RWPE2 (cell line): ENCODE measurements around the gene ALK.

ENCODE experiments used
- ATAC-seq: fragments of 200-7000 bp; cut with Tn5 transposase; 3 replicates; pipeline ENCODE4 v1.9.1; 2021; ENCODE audit warnings: low read depth
- DNase-seq: peaks from one replicate; pipeline ENCODE4 v3.0.0-alpha.2; 2020; ENCODE audit warnings: low spot score
- H3K27ac ChIP-seq: fragments of 450-650 bp; 2 replicates; pipeline ENCODE4 v1.5.1; 2017; ENCODE audit warnings: mild to moderate bottlenecking; ENCODE audit not compliant: poor library complexity, severe bottlenecking
- H3K27me3 ChIP-seq: fragments of 250-450 bp; sonication (Bioruptor Pico); 2 replicates; pipeline ENCODE4 v1.5.1; 2021; ENCODE audit warnings: mild to moderate bottlenecking, moderate library complexity; ENCODE audit not compliant: insufficient read depth, poor library complexity, severe bottlenecking
- H3K36me3 ChIP-seq: fragments of 250-450 bp; sonication (Bioruptor Pico); 2 replicates; pipeline ENCODE4 v1.5.1; 2020; ENCODE audit warnings: low read depth, mild to moderate bottlenecking, moderate library complexity
- H3K4me1 ChIP-seq: fragments of 250-450 bp; sonication (Bioruptor Pico); 2 replicates; pipeline ENCODE4 v1.5.1; 2021; ENCODE audit warnings: mild to moderate bottlenecking, moderate library complexity; ENCODE audit not compliant: insufficient read depth, poor library complexity, severe bottlenecking
- H3K4me3 ChIP-seq: fragments of 250-450 bp; sonication (Bioruptor Pico); 2 replicates; pipeline ENCODE4 v1.5.1; 2021; ENCODE audit warnings: mild to moderate bottlenecking, moderate library complexity; ENCODE audit not compliant: severe bottlenecking
- H3K9me3 ChIP-seq: fragments of 250-450 bp; sonication (Bioruptor Pico); 2 replicates; pipeline ENCODE4 v1.5.1; 2021; ENCODE audit warnings: mild to moderate bottlenecking, moderate library complexity; ENCODE audit not compliant: severe bottlenecking
- CTCF ChIP-seq: fragments of 450-650 bp; IDR thresholded peaks from one replicate; pipeline ENCODE4 v1.5.1; 2017; ENCODE audit warnings: mild to moderate bottlenecking, moderate library complexity; ENCODE audit not compliant: poor library complexity, severe bottlenecking

Gene ALK

GRCh38 chr2:29922605-29923004, 1.2 kb upstream of the ALK start:
- TF ChIP-seq CTCF, result no peak
- Histone ChIP-seq H3K9me3 (no peaks in the 10 kb centered on the region), H3K4me3 (no peak overlapping the region), H3K4me1 (no peaks in the 10 kb centered on the region), H3K36me3 (no peaks in the 10 kb centered on the region), H3K27me3 (peaks cover 41% of the 10 kb centered on the region), H3K27ac (no peak overlapping the region)
- ATAC-seq (no peak), DNase-seq (no peak)

GRCh38 chr2:29920631-29921559, 491 bp downstream of the ALK start:
- Histone ChIP-seq H3K4me3 (peak overlapping the region; percentile 27), H3K27ac (no peak overlapping the region), H3K36me3 (no peaks in the 10 kb centered on the region), H3K27me3 (peaks cover 41% of the 10 kb centered on the region), H3K4me1 (no peaks in the 10 kb centered on the region), H3K9me3 (no peaks in the 10 kb centered on the region)
- peak; percentile 59 for DNase-seq
- peak; percentile 51 for ATAC-seq
- TF ChIP-seq CTCF, result no peak

GRCh38 chr2:29920130-29920577, 1.2 kb downstream of the ALK start:
- Histone ChIP-seq H3K9me3 (no peaks in the 10 kb centered on the region), H3K4me1 (no peaks in the 10 kb centered on the region), H3K4me3 (no peak overlapping the region), H3K36me3 (no peaks in the 10 kb centered on the region), H3K27me3 (peaks cover 41% of the 10 kb centered on the region), H3K27ac (no peak overlapping the region)
- DNase-seq (peak; percentile 63), ATAC-seq (peak; percentile 3; the same call in 2 of the 3 replicates)
- TF ChIP-seq CTCF, result no peak

- no peak for DNase-seq
- peaks cover 44% of the 10 kb centered on the region for H3K27me3 ChIP-seq
- H3K9me3 ChIP-seq, result no peaks in the 10 kb centered on the region
- H3K4me3 ChIP-seq, result no peak overlapping the region
- no peaks in the 10 kb centered on the region for H3K36me3 ChIP-seq
- no peak for TF ChIP-seq CTCF
- H3K4me1 ChIP-seq, result no peaks in the 10 kb centered on the region
- no peak for ATAC-seq
- H3K27ac ChIP-seq, result no peak overlapping the region
Observed at GRCh38 chr2:29918941-29919340, 2.4 kb downstream of the ALK start.

GRCh38 chr2:29917781-29918180, 3.6 kb downstream of the ALK start:
- no peaks in the 10 kb centered on the region for H3K9me3 ChIP-seq
- no peak for ATAC-seq
- H3K4me1 ChIP-seq, result no peaks in the 10 kb centered on the region
- no peak for TF ChIP-seq CTCF
- H3K27ac ChIP-seq, result no peak overlapping the region
- H3K4me3 ChIP-seq, result no peak overlapping the region
- no peaks in the 10 kb centered on the region for H3K36me3 ChIP-seq
- H3K27me3 ChIP-seq, result peaks cover 45% of the 10 kb centered on the region
- DNase-seq, result no peak
